GM18520 (cell line): ENCODE measurements around the gene BYSL.
A peak's percentile ranks its signal among the peaks of the same experiment; 100 is the strongest.
"Not testable (repeated sequence)": the region's sequence is repeated elsewhere in the genome, so short reads cannot be mapped to it uniquely, and the experiment has no call there.

ENCODE experiments used
- ATAC-seq: cut with Tn5 transposase; IDR thresholded peaks from one replicate; pipeline ENCODE4 v1.9.1; 2021; ENCODE audit not compliant: unreplicated experiment

BYSL gene

DNA sequence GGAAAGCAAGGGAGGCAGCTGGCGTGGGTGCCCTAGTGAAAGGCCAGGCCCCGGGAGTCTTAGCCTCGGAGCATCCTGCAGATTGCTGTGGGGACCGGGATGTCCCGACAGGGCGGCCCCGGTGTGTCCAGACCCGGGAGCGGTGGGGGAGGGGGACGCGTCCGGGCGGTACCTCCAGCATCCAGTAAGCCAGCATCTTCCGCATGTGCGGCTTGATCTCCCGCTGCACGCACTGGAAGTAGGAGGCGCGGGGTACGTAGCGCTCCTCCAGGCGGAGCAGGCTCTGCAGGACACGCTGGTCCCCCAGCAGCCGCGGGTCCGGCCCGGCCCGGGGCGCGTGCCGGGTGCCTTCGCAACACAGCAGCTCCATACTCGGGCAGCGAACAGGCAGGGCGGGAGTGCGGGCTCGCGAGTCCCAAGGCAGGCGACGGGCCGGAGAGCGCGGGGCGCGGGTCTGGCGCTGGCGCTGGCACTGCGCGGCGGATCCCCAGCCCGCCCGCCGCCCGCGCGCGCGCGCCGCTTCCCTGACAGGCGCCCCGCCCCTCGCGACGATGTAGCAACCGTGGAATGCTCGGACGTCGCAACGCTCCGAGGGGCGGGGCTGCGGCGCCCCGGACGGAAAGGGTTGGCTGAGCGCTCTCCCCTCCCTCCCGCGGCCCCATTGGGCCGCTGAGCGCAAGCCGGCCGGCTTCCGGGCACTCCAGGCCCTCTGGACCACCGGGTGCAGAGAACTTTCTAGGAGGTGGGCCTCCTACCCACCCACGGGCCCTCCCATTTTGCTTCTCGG, 20.2 kb downstream of the BYSL start, which contains the start of gene CCND3:
Gene CCND3, minus strand, starts transcription at position 529 of the 787 bp plus-strand sequence. Its CDS starts 159 bp downstream, at position 370.
- peak; percentile 82 for ATAC-seq

DNA sequence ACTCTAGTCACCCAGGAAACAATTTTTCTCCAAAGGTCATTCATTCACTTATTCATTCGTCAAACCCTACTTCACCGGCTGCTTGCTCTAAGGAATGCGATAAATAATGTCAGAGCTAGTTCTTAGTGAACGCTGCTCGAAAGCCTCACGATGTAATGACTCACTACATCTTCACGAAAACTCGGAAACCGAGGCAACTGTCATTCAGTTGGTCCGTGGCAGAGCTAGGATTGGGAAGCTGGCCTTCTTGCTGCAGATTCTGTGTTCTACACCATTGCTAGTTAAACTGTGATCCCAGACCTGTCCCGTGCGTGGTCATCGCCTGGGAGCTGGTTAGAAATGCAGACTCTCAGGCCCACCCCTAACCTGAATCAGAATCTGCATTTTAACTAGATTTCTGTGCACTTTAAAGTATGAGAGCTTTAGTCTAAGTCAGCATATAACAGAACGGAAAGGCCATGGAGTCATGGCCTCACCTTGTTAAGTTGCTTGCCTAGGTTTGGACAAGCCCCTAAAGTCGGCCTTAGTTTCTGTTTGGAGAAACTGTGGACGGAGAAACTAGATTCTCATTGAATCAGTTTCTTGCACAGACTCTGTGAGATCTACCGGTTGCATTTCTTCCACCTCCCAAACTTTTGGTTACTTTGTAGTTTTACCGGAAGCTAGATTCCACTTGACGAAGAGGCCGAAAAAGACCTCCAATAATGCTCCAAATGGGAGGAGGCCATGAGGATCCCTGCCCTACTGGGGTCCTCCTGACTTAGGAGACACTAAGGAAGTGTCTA, 21.0 kb downstream of the BYSL start:
- ATAC-seq = no peak

DNA sequence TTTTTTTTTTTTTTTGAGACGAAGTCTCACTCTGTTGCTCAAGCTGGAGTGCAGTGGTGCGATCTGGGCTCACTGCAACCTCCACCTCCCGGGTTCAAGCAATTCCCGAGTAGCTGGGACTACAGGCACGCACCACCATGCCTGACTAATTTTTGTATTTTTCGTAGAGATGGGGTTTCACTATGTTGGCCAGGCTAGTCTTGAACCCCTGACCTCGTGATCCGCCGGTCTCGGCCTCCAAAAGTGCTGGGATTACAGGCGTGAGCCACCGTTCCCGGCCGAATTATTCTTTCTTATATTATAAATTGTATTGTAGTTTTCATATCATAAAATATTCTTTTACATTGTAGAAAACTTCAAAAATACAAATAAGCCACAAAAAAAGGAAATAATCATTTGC, 21.6 kb downstream of the BYSL start:
- not testable (repeated sequence) for ATAC-seq

DNA sequence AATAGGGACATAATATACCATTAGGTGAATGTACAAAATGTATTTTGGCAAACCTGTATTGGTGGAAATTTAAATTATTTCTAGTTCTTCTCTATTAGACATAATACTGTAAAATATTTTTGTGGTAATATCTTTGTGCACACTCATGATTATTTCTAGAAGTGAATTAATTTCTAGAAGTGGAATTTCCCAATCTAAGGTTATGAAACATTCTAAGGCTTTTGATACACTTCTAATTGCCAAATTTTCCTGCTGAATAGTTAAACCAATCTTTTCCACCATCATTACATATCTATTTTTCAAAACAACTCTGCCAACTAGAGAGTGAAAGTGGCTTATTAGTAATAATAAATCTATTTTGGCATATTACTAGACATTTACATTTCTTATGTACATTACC, 22.2 kb downstream of the BYSL start:
- ATAC-seq = no peak

DNA sequence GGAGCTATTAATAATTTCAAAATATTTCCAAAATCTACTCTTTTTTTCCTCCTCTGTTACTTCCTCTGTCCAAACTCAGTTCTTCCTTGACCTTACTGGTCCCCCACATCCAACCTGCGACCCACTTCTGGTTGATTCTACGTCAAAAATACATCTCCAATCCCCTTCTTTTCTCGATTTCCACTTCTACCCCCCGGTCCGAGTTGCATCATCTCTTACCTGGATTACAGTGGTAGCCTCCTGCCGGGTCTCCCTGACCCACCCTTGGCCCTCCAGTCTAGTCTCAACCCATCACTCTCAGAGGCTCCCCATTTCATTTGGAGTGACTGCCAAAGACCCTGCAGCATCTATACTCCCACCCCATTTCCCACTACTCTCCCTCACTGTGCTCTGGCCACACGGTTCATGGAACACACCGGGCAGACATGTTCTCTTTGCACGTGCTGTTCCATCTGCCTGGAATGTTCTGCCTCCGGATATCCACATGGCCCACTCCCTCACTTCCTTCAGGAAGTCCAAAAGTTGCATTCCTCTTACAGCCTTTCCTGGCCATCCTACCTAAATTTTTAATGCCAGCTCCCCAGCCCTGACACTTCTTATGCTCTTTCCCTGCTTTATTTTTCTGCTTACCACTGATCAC, 26.4 kb downstream of the BYSL start:
- no peak for ATAC-seq

DNA sequence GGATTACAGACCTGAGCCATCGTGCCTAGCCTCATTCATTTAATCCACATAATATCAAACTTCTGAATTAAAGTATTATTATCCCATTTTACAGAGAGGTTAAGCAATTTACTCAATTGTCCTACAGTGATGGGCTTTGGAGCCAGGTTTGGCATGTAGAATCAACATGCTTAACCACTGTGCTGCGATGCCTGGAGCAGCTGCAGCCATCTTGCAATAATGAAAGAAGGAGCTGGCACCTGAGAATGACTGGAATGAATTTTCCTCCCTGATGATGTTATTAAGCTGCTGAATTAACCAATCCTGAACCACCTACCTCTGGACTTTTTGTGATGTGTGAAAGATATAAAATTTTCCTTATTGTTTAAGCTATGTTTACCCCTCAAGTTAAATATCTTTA, 33.4 kb downstream of the BYSL start:
- ATAC-seq = no peak

DNA sequence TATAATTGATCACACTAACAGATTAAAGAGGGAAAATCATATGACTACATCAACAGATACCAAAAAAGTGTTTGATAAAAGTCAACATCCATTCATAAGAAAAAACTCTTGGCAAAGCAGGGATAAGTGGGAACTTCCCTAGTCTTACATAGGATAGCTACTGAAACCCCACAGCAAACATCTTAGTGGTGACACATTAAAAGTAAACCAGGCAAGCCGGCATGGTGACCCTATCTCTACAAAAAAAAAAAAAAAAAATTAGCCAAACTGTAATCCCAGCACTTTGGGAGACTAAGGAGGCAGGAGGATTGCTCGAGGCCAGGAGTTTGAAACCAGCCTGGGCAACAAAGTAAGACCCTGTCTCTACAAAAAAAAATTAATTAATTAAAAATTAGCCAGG, 34.1 kb downstream of the BYSL start:
- ATAC-seq = no peak

DNA sequence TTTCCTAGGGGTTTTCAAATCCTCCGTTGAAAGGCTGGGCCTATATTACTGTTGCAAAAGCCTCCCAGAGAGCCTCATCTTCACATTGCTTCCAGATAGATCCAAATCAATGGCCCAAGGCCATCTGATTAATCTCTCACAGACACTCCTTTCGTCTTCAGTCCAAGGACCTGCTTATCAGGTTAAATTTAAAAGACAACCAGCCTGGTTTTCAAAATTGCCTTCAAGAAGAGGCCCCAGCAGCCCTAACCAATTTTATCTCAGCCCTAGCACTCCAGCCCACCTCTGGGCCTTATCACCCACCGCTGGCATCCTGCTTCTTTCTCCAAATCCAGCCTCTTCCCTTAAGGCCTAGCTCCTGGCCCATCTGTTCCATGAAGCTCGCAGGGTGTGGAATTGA, 35.8 kb downstream of the BYSL start:
- no peak for ATAC-seq

DNA sequence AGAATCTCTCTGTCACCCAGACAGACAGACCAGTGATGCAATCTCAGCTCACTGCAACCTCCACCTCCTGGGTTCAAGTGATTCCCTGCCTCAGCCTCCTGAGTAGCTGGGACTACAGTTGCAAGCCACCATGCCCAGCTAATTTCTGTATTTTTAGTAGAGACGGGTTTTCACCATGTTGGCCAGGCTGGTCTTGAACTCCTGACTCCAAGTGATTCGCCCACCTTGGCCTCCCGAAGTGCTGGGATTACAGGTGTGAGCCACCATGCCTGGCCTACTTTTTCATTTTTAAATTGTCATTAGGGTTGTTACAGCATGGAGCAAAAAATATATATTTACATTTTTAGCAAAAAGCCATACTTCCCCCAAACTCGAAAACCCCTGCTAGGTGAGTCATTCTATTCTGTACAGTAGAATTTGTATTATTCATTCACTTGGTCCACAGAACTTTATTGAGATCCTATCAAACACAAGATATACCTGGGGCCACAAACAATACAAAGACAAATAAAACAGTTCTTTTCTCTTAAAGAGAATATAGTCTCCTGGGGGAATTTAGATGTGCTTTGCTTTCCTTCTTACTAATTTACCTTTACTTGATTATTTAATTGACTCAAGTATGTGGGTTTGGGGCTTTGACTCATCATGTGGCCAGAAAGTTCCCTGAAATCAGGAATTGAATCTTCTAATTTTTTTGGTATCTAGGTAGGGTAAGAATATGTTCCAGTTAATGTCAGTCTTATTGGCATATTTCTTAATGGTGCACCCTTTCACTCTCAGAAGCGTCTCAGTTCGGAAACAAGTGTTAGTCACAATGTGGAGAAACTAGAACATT, 36.9 kb downstream of the BYSL start:
- no peak for ATAC-seq

DNA sequence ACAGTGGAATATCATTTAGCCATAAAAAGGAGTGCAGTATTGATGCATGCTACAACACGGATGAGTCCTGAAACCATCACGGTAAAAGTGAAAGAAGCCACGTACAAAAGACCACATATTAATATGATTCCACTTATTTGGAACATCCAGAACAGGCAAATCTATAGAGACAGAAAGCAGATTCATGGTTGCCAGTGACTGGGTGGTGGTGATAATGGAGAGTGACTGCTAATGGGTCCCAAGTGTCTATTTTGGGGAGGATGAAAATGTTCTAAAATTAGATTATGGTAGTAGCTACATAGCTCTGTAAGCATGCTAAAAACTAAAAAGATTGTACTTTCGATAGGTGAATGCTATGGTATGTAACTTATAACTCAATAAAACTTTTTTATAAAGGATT, 38.7 kb downstream of the BYSL start:
- ATAC-seq = no peak

DNA sequence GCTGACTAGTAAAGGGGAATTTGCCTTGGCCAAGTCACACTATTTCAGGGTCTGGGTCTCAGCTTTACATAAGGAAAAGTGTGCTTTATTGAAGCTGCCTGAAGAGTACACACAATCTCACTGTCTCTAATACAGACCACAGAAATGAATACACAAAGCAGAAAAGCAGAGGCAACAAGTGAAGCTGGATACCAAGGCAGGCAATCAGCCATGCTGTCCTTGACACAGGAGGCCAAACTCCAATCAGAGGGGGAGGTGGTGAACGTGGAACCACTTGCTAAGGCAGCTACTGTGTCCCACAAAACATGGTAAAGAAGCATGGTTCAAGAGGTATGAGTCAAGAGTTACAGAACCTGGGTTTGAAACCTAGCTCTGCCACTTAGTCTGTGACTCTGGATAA, 42.1 kb downstream of the BYSL start:
- ATAC-seq = no peak

DNA sequence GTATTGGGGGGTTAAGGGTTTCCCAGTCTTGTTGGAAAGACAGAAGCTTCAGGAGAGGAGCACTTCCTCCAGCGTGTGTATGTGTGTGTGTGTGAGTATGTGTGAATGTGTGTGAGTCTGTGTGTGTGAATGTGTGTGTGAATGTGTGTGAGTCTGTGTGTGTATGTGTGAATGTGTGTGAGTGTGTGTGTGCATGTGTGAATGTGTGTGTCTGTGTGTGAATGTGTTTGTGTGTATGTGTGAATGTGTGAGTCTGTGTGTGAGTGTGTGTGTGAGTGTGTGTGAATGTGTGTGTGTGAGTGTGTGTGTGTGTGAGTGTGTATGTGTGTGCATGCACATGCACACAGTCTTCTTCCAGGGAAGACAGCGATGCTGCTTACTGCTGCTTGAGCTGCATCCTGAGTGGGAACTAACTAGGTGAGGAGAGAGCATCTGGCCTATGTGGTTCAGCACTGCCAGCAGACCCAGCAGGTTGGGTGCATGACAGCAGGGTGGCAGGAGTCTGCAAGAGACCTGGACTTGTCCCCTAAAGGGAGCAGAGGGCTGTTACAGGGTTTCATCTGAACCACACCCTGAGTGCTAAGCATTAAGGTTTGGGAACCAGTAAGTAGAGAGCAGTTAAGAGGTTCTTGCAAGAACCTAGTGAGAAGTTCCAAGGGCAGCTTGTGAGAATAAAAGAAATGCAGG, 43.0 kb downstream of the BYSL start:
- ATAC-seq = no peak

DNA sequence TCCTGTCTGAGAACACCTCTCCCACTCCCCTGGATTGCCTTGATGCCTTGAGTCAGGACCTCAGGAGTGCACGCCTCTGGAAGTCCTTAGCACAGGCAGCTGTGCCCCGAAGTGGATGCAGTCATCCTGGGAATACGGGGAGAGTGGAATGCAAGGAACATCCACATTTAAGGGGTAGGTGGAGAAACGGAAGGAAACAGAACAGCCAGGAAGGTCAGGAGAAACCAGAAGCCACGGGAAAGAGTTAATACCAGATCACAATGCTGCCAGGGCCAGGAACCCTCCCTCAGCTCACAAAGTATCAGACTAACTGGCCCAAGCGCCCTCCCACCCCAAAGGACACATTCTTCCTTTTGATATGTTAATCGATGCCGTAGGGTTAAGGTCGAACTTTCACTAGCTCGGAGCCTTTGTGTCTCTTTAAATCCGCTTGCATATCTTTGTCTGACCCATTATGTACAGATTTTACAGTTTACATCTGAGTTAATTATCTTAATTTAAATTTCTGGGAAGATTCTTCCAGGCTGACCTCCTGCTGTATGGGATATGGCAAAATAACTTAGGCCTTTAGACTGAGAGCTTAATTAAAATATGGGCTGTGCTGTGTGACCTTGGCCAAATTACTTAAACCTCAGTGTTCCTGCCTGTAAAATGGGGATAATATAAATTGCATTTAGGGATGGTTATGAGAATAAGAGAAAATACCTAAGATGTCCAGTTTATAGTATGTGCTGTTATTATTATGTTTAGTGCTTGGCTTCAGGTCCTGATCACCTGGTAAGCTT, 44.3 kb downstream of the BYSL start:
- ATAC-seq = no peak

DNA sequence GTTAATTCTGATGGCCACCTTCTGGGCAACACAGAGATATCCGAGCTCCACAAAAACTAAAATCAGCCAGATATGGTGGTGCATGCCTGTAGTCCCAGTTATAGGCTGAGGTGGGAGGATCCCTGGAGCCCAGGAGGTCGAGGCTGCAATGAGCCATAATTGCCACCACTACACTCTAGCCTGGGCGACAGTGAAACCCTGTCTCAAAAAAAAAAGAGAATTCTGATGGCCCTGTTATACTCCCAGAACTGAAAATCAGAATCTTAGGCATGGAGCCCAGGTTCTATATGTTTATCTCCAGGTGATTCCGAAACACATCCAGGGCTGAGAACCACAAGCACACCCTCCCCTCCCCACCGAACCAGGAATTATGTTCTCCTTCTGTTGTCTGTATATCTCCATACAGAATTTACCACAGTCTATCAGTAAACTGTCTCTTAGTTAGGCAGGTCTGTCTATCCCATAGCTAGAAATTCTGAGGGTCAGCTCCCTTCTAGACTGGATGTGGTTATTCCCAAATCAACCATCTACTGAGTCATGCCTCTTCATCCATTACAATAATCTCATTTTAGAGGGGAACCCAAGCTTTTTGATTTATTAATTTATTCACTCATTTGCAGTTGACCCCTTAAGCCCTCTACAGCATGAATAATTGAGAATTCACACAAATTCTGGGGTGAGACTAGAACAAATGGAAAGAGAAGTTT, 45.1 kb downstream of the BYSL start:
- no peak for ATAC-seq

DNA sequence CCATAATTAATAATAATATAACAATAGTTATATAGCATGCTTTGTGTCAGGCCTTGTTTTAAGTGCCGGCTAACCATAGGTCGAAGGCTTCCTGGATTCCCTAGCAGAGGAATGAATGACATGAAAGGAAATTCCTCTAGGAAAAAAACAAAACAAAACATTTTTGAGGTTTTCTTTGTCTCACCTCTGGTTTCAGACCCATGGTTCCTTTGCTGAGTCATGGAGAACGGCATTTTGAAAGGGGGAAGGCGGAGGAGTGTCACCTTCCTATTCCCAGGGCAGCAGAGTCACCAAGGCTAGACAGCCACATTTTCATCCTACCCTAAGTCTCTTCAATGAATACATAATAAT, 45.6 kb downstream of the BYSL start:
- ATAC-seq = no peak

DNA sequence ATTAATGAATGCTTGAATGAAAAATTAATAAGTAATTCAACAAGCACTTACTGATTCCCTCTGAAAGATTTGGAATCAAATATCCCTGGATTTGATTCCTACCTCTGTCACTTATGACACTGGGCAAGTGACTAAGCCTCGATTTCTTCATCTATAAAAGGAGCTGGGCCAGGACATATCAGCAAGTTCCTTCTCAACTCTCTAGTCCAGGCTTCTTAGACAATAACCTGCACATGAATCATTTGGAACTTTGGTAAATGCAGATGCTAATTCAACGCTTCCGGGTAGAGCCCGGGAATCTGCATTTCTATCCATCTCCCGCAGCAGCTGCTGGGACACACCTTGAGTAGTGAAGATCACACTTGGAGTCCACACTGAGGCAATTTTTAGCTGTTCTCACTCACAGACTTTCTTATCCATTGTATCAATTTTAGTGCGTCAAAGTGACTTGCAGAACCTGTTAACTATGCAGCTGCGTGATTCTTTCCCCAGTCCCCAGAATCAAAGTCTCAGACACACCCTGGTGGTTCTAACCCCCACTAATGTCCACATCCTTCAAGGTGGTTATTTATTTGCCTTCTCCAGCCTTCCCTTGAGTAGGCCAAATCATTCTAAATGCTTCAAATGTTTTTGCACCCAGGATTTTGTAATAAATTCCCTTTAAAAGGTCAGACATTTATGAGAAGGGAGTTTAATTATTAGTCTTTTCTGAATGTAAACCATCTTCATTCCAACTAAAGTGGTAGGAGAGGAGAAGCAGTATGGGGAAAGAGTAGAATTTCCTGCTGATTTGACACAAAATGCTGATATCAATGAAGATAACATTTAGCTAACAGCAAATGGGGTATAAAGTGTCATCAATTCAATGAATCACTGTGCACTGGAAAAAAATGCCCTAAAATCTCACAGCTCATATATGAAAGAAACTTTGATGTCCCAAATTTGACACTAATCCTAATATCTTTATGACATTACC, 46.3 kb downstream of the BYSL start:
- no peak for ATAC-seq

DNA sequence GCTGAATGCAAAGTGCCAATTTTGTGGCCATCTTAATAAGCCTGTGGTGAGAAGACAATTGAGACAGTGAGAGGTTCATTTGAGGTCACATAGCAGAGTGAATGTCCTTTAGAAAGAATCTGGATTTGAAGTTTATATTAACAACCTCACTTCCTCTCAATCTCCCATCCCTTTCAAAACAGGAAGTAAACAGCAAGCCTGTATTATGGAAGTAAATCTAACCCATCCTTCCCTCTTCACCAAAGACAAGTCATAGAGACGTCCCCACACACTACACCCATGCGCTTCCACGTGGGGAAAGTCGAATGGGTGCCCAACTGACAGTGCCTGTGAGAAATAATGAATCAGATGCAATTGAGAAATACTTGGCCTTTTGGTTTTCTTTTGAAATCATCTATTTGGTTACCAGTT, 49.1 kb downstream of the BYSL start:
- no peak for ATAC-seq

DNA sequence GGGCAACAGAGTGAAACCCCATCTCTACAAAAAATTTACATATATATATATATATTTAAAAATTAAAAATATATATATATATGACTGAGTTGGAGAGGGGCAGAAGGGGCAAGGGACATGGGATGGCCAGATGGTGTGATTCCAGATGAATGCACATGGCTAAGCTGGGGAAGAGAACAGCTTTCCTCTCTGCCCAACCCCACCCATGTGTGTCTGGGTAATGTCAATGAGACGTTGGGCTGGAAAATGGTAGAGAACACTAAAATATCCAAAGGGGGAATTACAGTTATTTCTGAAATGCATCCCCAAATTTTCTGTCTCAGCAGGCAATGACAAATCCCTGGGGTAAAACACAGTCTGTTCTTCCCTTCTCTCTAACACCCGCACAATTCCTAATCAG, 51.5 kb downstream of the BYSL start:
- no peak for ATAC-seq
